IMR-90 (cell line): Measurements from ENCODE around the gene IL18. TPM values are rescaled to one million over a fixed set of nuclear protein-coding genes. Genes with fewer than 3 reads are reported as not detected.

Source experiments
- ATAC-seq: fragments of 200-7000 bp; cut with Tn5 transposase; 2 replicates; pipeline ENCODE4 v1.9.1; 2020; ENCODE audit warnings: low read depth, mild to moderate bottlenecking, moderate library complexity
- BruUV-seq: library from RNA; stranded (reverse); fragments of 400-500 nt; replicated peaks from 2 replicates; lab custom pipeline; 2021; lab: Mats Ljungman, UMichigan
- CTCF ChIA-PET: fragments of 300-600 bp; formaldehyde crosslinking; extraction: SDS; loops from one replicate; lab custom pipeline; 2021; ENCODE audit warnings: antibody characterized with exemption; lab: Yijun Ruan, JAX
- POLR2A ChIA-PET: fragments of 300-600 bp; sonication (Branson Sonifier 250); formaldehyde crosslinking; loops from one replicate; lab custom pipeline; 2022; ENCODE audit warnings: antibody characterized with exemption; ENCODE audit not compliant: unreplicated experiment; lab: Charles Lee
- DNase-seq: peaks from one replicate; pipeline ENCODE4 v3.0.0; 2013
- H2AFZ ChIP-seq: replicated peaks from 2 replicates; pipeline ENCODE3; 2013; ENCODE audit warnings: low read length, mild to moderate bottlenecking; ENCODE audit not compliant: poor library complexity
- H2AK5ac ChIP-seq: 2 replicates; pipeline ENCODE4 v1.6.1; 2013; ENCODE audit warnings: low read depth, low read length, inconsistent platforms
- H2AK9ac ChIP-seq: replicated peaks from 2 replicates; pipeline ENCODE3; 2013; ENCODE audit warnings: mild to moderate bottlenecking, low read depth, low read length, moderate library complexity; ENCODE audit not compliant: poor library complexity
- H2BK120ac ChIP-seq: 2 replicates; pipeline ENCODE4 v1.6.1; 2013; ENCODE audit warnings: low read depth, low read length, inconsistent platforms
- H2BK15ac ChIP-seq: 3 replicates; pipeline ENCODE4 v1.6.1; 2013; ENCODE audit warnings: low read depth, low read length, inconsistent platforms
- H2BK20ac ChIP-seq: 2 replicates; pipeline ENCODE4 v1.6.1; 2013; ENCODE audit warnings: low read depth, mild to moderate bottlenecking, inconsistent platforms, low read length, moderate library complexity
- H2BK5ac ChIP-seq: 2 replicates; pipeline ENCODE4 v1.6.1; 2013; ENCODE audit warnings: mild to moderate bottlenecking, low read depth, low read length, inconsistent platforms; ENCODE audit not compliant: poor library complexity, severe bottlenecking
- H3K14ac ChIP-seq: replicated peaks from 2 replicates; pipeline ENCODE4 v1.6.1; 2013; ENCODE audit warnings: low read depth, low read length, inconsistent platforms
- H3K18ac ChIP-seq: 2 replicates; pipeline ENCODE4 v1.6.1; 2013; ENCODE audit warnings: low read depth, low read length, control low read depth
- H3K23ac ChIP-seq: 2 replicates; pipeline ENCODE4 v1.6.1; 2013; ENCODE audit warnings: low read depth, low read length, inconsistent platforms
- H3K27ac ChIP-seq: 2 replicates; pipeline ENCODE4 v1.5.1; 2013; ENCODE audit warnings: mild to moderate bottlenecking, control low read depth, low read length; ENCODE audit not compliant: insufficient read depth
- H3K27me3 ChIP-seq: 2 replicates; pipeline ENCODE4 v1.6.1; 2013; ENCODE audit warnings: low read length; ENCODE audit not compliant: control insufficient read depth, insufficient read depth
- H3K36me3 ChIP-seq: 2 replicates; pipeline ENCODE4 v1.6.1; 2013; ENCODE audit warnings: low read length, mixed read lengths; ENCODE audit not compliant: control insufficient read depth, insufficient read depth
- H3K4ac ChIP-seq: 2 replicates; pipeline ENCODE4 v1.6.1; 2013; ENCODE audit warnings: low read depth, low read length, inconsistent platforms
- H3K4me1 ChIP-seq: 2 replicates; pipeline ENCODE4 v1.6.1; 2013; ENCODE audit warnings: low read length, mixed read lengths; ENCODE audit not compliant: control insufficient read depth, insufficient read depth
- H3K4me2 ChIP-seq: 2 replicates; pipeline ENCODE4 v1.6.1; 2013; ENCODE audit warnings: low read depth, mild to moderate bottlenecking, control low read depth, low read length, moderate library complexity
- H3K4me3 ChIP-seq: 2 replicates; pipeline ENCODE4 v1.5.1; 2013; ENCODE audit warnings: low read depth, mild to moderate bottlenecking, control low read depth, low read length, moderate library complexity; ENCODE audit not compliant: insufficient read depth
- H3K56ac ChIP-seq: 2 replicates; pipeline ENCODE4 v1.6.1; 2013; ENCODE audit warnings: low read length, inconsistent platforms; ENCODE audit not compliant: insufficient read depth; ENCODE audit errors: extremely low read depth
- H3K79me1 ChIP-seq, 2 experiments: 2 replicates each; pipeline ENCODE4 v1.6.1; 2013; ENCODE audit warnings: low read length in 2 of 2, inconsistent platforms in 1 of 2, low read depth in 1 of 2
- H3K9ac ChIP-seq: 2 replicates; pipeline ENCODE4 v1.6.1; 2013; ENCODE audit warnings: low read depth, low read length, control low read depth
- H3K9me1 ChIP-seq: 2 replicates; pipeline ENCODE4 v1.6.1; 2013; ENCODE audit warnings: low read length, inconsistent platforms; ENCODE audit not compliant: insufficient read depth
- H3K9me3 ChIP-seq: 2 replicates; pipeline ENCODE4 v1.6.1; 2013; ENCODE audit warnings: low read length; ENCODE audit not compliant: control insufficient read depth, insufficient read depth
- H4K20me1 ChIP-seq: 2 replicates; pipeline ENCODE4 v1.6.1; 2013; ENCODE audit warnings: low read length, inconsistent platforms; ENCODE audit not compliant: insufficient read depth
- H4K5ac ChIP-seq: 2 replicates; pipeline ENCODE4 v1.6.1; 2013; ENCODE audit warnings: mild to moderate bottlenecking, low read depth, low read length, control low read depth
- H4K8ac ChIP-seq, 2 experiments: 2 replicates each; pipeline ENCODE4 v1.6.1; 2013; ENCODE audit warnings: low read depth in 2 of 2, low read length in 2 of 2, control low read depth in 1 of 2, inconsistent platforms in 1 of 2
- H4K91ac ChIP-seq: 2 replicates; pipeline ENCODE4 v1.6.1; 2013; ENCODE audit warnings: low read depth, low read length, inconsistent platforms; ENCODE audit not compliant: insufficient read depth
- FOS ChIP-seq: fragments of 150-350 bp; IDR thresholded peaks from 2 replicates; pipeline ENCODE4 v1.6.1; 2016; ENCODE audit warnings: low read depth, low read length
- MAFK ChIP-seq: IDR thresholded peaks from 2 replicates; pipeline ENCODE4 v1.6.1; 2012; ENCODE audit warnings: low read depth, low read length, improper control_type of control experiment
- NFE2L2 ChIP-seq: fragments of 150-350 bp; IDR thresholded peaks from 2 replicates; pipeline ENCODE4 v1.6.1; 2016; ENCODE audit warnings: low read depth, mild to moderate bottlenecking, low read length
- POLR2A ChIP-seq: IDR thresholded peaks from 2 replicates; pipeline ENCODE4 v1.6.1; 2012; ENCODE audit warnings: mild to moderate bottlenecking, low read depth, low read length
- RAD21 ChIP-seq: IDR thresholded peaks from 2 replicates; pipeline ENCODE4 v1.6.1; 2012; ENCODE audit warnings: low read length, improper control_type of control experiment
- RFX5 ChIP-seq: IDR thresholded peaks from 2 replicates; pipeline ENCODE4 v1.8.0; 2012; ENCODE audit warnings: low read depth, mild to moderate bottlenecking, low read length, moderate library complexity
- WGBS, 2 experiments: methylation state at CpG; one replicate each; pipeline versions ENCODE4 v1.1.5 to v1.1.7; 2013; ENCODE audit warnings: missing lambda C conversion rate in 2 of 2; ENCODE audit not compliant: insufficient read length in 1 of 2; ENCODE audit errors: extremely low coverage in 2 of 2; 5-methylcytosine and 5-hydroxymethylcytosine counted together
- dilution Hi-C: fragments of 300-500 bp; cut with HindIII; formaldehyde crosslinking; loops from one replicate; pipeline ENCODE4 v1.14.3; 2018; ENCODE audit warnings: low sequenced_read_pairs; ENCODE audit not compliant: unreplicated experiment
- in situ Hi-C: fragments of 300-500 bp; cut with MboI; formaldehyde crosslinking; loops from 3 replicates; pipeline ENCODE4 v1.14.3; 2019; ENCODE audit warnings: low sequenced_read_pairs, inconsistent platforms, mixed read lengths
- intact Hi-C: fragments of 100-400 bp; cut with micrococcal nuclease; formaldehyde crosslinking; loops from 2 replicates; pipeline ENCODE4 v1.10.0; 2022
- polyA plus RNA-seq, 3 experiments: library from polyadenylated mRNA; depleted of rRNA; stranded (reverse); fragments of >200 nt; gene quantifications; 2 replicates each; pipeline ENCODE4 v1.2.3, GENCODE V29; 2012; ENCODE audit warnings: low replicate concordance in 1 of 3
- total RNA-seq: library from RNA; depleted of rRNA; stranded (reverse); fragments of >200 nt; gene quantifications from 2 replicates; pipeline ENCODE4 v1.2.3, GENCODE V29; 2012
- TF ChIP-seq, protein P1 (sequence below): fragments of 150-350 bp; IDR thresholded peaks from 2 replicates; pipeline ENCODE4 v1.6.1; 2016; ENCODE audit warnings: low read depth, mild to moderate bottlenecking, low read length, moderate library complexity, borderline replicate concordance

IL18 gene
- total and polyA plus RNA-seq, 2 of the 4 experiments (the other 2 are of a cell fraction): 0.54 to 0.96 TPM

DNA sequence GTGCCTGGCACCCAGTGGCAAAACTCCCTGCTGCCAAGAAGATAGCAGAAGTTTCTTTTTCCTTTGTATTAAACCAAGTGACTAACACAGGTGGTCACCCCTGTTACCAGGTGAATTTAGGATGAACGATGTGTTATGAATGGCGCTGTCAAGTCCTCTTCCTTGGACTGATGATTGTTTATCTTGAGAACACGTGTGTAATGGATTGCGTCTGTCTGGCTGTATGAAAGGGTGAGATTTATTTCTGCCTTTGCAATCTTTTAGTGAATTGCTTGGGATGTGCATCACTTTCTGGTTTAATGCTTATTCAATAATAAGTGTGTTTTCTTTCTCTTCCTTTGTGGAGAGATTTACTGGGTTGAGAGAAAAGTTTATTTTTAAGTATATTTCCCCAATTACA, 40.8 kb downstream of the IL18 start:
- no peak overlapping the region for H3K18ac ChIP-seq
- TF ChIP-seq RAD21: no peak
- no peak for TF ChIP-seq MAFK
- TF ChIP-seq FOS: no peak
- TF ChIP-seq POLR2A: no peak
- TF ChIP-seq, protein P1, sequence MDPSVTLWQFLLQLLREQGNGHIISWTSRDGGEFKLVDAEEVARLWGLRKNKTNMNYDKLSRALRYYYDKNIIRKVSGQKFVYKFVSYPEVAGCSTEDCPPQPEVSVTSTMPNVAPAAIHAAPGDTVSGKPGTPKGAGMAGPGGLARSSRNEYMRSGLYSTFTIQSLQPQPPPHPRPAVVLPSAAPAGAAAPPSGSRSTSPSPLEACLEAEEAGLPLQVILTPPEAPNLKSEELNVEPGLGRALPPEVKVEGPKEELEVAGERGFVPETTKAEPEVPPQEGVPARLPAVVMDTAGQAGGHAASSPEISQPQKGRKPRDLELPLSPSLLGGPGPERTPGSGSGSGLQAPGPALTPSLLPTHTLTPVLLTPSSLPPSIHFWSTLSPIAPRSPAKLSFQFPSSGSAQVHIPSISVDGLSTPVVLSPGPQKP: no peak
- no peak for TF ChIP-seq RFX5
- TF ChIP-seq NFE2L2: no peak
- no peak overlapping the region for H3K4me3 ChIP-seq
- H3K4me2 ChIP-seq: no peak overlapping the region
- no peak overlapping the region for H2AK5ac ChIP-seq
- DNase-seq (no peak), ATAC-seq (no peak)
- ChIA-PET CTCF (interaction anchor here (1.0 to 2.9 kb wide), 2 partner anchors 10 to 34 kb away, joined by 3 to 19 read pairs; no protein-coding TSS in a partner anchor), POLR2A (no interaction called here)
- no peak overlapping the region for H3K4ac ChIP-seq
- H3K27me3 ChIP-seq: no peaks in the 10 kb centered on the region
- H3K4me1 ChIP-seq: peaks cover 5% of the 10 kb centered on the region; the same call in 1 of the 2 replicates
- H4K8ac ChIP-seq: no peak overlapping the region
- BruUV-seq: no TSS peak
- no peak overlapping the region for H3K23ac ChIP-seq
- no CpG with 5 or more reads among the region's 4 CpGs for WGBS, 2 experiments
- no peak overlapping the region for H2BK20ac ChIP-seq
- H2BK120ac ChIP-seq: no peak overlapping the region
- no peak overlapping the region for H2BK15ac ChIP-seq
- dilution Hi-C loops: no loop called here
- H2AK9ac ChIP-seq: no peak overlapping the region
- H3K9me3 ChIP-seq: no peaks in the 10 kb centered on the region
- no peak overlapping the region for H2BK5ac ChIP-seq
- H3K27ac ChIP-seq: no peak overlapping the region
- intact Hi-C loops: loop anchor here (5.0 kb wide), 1 partner anchor 34 kb away; no protein-coding TSS in a partner anchor
- no peak overlapping the region for H3K56ac ChIP-seq
- H3K9me1 ChIP-seq: peaks cover under 1% of the 10 kb centered on the region; the same call in 1 of the 2 replicates
- H3K9ac ChIP-seq: no peak overlapping the region
- H3K36me3 ChIP-seq: no peaks in the 10 kb centered on the region
- no peaks in the 10 kb centered on the region for H3K79me1 ChIP-seq
- no peak overlapping the region for H4K5ac ChIP-seq
- H4K91ac ChIP-seq: no peak overlapping the region
- no peak overlapping the region for H3K14ac ChIP-seq
- no peaks in the 10 kb centered on the region for H4K20me1 ChIP-seq
- no peak overlapping the region for H2AFZ ChIP-seq
- in situ Hi-C loops: loop anchor here (25.0 kb wide), 1 partner anchor 1164 kb away; no protein-coding TSS in a partner anchor
